ENCODE measurements around the gene TMEM266.

TMEM266 gene

DNA sequence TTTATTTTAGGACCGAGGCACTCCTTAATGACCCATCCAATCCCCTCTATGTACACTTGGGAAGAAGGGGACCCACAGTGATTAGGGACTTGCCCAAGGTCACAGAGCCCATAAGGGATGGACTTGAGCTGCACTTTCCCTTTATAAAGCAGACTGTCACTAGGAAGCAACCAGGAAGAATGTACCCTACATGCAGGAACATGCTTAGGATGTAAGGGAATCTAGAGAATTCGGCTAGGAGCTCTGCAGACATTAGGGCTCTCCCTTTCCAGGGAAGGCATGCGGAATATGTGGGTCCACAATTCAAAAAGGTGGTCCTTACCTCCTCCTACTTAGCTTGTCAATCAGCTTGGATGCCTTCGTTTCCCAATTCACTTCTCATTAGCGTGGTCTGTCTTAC is 78.7 kb downstream of the TMEM266 start:
- no peak for ATAC-seq

DNA sequence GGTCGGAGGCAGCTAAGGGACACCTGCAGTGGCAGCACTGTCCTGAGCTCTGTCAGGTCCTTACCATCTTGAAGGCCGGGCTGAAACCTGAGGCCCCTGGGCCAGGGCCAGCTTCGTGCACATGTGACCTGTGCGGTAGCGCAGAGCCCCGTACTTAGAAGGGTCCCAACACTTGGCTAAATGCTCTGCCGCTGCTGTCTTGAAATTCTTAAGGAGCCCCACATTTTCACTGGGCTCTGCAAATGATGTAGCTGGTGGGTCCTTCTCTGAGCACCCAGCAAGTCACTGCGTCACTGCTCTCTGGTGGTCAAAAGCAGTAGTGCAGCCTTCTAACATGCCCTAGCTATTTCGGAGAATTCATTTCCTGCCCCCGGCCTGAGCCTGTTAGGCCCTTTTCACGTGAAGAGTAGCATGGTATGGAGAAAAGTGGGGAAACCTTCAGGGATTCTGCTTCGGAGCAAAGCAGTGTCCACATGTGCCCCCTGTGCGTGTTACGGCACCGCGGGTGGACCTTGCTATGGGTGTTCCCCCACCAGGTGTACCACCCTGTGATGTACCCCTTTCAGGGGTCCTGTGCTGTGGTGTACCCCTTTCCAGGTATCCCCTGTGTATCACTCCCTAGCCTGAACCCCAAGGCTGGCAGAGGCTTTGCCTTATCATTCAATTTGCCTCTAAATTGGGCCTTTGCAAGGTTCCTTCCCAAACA is 79.7 kb downstream of the TMEM266 start:
- no peak for TF ChIP-seq ZNF565 (CRISPR knock-in tag; conservative IDR thresholded peaks at IDR 0.05; ENCODE audit: low read depth)
- TF ChIP-seq ZFP30 (CRISPR knock-in tag; IDR thresholded peaks at IDR 0.05), result no peak
- TF ChIP-seq ESRRG (CRISPR knock-in tag; IDR thresholded peaks at IDR 0.05), result no peak
- TF ChIP-seq SNAI2 (CRISPR knock-in tag; IDR thresholded peaks at IDR 0.05), result no peak
- no peak for TF ChIP-seq OSR1 (CRISPR knock-in tag; IDR thresholded peaks at IDR 0.05)
- TF ChIP-seq, protein P1, sequence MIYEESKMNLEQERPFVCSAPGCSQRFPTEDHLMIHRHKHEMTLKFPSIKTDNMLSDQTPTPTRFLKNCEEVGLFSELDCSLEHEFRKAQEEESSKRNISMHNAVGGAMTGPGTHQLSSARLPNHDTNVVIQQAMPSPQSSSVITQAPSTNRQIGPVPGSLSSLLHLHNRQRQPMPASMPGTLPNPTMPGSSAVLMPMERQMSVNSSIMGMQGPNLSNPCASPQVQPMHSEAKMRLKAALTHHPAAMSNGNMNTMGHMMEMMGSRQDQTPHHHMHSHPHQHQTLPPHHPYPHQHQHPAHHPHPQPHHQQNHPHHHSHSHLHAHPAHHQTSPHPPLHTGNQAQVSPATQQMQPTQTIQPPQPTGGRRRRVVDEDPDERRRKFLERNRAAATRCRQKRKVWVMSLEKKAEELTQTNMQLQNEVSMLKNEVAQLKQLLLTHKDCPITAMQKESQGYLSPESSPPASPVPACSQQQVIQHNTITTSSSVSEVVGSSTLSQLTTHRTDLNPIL (CRISPR knock-in tag; IDR thresholded peaks at IDR 0.05; ENCODE audit: low read depth), result no peak
- TF ChIP-seq CSDC2 (CRISPR knock-in tag; IDR thresholded peaks at IDR 0.05), result no peak
- TF ChIP-seq, protein P2, sequence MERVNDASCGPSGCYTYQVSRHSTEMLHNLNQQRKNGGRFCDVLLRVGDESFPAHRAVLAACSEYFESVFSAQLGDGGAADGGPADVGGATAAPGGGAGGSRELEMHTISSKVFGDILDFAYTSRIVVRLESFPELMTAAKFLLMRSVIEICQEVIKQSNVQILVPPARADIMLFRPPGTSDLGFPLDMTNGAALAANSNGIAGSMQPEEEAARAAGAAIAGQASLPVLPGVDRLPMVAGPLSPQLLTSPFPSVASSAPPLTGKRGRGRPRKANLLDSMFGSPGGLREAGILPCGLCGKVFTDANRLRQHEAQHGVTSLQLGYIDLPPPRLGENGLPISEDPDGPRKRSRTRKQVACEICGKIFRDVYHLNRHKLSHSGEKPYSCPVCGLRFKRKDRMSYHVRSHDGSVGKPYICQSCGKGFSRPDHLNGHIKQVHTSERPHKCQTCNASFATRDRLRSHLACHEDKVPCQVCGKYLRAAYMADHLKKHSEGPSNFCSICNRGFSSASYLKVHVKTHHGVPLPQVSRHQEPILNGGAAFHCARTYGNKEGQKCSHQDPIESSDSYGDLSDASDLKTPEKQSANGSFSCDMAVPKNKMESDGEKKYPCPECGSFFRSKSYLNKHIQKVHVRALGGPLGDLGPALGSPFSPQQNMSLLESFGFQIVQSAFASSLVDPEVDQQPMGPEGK (CRISPR knock-in tag; IDR thresholded peaks at IDR 0.05; ENCODE audit: borderline replicate concordance), result no peak
- no peak for TF ChIP-seq ZC3H10 (CRISPR knock-in tag; IDR thresholded peaks at IDR 0.05)
- TF ChIP-seq, protein P3, sequence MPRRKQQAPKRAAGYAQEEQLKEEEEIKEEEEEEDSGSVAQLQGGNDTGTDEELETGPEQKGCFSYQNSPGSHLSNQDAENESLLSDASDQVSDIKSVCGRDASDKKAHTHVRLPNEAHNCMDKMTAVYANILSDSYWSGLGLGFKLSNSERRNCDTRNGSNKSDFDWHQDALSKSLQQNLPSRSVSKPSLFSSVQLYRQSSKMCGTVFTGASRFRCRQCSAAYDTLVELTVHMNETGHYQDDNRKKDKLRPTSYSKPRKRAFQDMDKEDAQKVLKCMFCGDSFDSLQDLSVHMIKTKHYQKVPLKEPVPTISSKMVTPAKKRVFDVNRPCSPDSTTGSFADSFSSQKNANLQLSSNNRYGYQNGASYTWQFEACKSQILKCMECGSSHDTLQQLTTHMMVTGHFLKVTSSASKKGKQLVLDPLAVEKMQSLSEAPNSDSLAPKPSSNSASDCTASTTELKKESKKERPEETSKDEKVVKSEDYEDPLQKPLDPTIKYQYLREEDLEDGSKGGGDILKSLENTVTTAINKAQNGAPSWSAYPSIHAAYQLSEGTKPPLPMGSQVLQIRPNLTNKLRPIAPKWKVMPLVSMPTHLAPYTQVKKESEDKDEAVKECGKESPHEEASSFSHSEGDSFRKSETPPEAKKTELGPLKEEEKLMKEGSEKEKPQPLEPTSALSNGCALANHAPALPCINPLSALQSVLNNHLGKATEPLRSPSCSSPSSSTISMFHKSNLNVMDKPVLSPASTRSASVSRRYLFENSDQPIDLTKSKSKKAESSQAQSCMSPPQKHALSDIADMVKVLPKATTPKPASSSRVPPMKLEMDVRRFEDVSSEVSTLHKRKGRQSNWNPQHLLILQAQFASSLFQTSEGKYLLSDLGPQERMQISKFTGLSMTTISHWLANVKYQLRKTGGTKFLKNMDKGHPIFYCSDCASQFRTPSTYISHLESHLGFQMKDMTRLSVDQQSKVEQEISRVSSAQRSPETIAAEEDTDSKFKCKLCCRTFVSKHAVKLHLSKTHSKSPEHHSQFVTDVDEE (CRISPR knock-in tag; IDR thresholded peaks at IDR 0.05), result no peak
- TF ChIP-seq, protein P4, sequence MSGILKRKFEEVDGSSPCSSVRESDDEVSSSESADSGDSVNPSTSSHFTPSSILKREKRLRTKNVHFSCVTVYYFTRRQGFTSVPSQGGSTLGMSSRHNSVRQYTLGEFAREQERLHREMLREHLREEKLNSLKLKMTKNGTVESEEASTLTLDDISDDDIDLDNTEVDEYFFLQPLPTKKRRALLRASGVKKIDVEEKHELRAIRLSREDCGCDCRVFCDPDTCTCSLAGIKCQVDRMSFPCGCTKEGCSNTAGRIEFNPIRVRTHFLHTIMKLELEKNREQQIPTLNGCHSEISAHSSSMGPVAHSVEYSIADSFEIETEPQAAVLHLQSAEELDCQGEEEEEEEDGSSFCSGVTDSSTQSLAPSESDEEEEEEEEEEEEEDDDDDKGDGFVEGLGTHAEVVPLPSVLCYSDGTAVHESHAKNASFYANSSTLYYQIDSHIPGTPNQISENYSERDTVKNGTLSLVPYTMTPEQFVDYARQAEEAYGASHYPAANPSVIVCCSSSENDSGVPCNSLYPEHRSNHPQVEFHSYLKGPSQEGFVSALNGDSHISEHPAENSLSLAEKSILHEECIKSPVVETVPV (CRISPR knock-in tag; IDR thresholded peaks at IDR 0.05), result no peak
- TF ChIP-seq GLIS3 (CRISPR knock-in tag; IDR thresholded peaks at IDR 0.05), result no peak
- ATAC-seq, result peak; percentile 94

More for the DNA sequence above, 78.7 kb downstream of the TMEM266 start:
- TF ChIP-seq OSR1 (CRISPR knock-in tag; IDR thresholded peaks at IDR 0.05) (no peak), ISL1 (CRISPR knock-in tag; IDR thresholded peaks at IDR 0.05) (no peak), ESRRG (CRISPR knock-in tag; IDR thresholded peaks at IDR 0.05) (no peak), SNAI2 (CRISPR knock-in tag; IDR thresholded peaks at IDR 0.05) (no peak)
- TF ChIP-seq, protein P4 (CRISPR knock-in tag; IDR thresholded peaks at IDR 0.05), result no peak
- TF ChIP-seq, protein P3 (CRISPR knock-in tag; IDR thresholded peaks at IDR 0.05), result no peak
- TF ChIP-seq, protein P5, sequence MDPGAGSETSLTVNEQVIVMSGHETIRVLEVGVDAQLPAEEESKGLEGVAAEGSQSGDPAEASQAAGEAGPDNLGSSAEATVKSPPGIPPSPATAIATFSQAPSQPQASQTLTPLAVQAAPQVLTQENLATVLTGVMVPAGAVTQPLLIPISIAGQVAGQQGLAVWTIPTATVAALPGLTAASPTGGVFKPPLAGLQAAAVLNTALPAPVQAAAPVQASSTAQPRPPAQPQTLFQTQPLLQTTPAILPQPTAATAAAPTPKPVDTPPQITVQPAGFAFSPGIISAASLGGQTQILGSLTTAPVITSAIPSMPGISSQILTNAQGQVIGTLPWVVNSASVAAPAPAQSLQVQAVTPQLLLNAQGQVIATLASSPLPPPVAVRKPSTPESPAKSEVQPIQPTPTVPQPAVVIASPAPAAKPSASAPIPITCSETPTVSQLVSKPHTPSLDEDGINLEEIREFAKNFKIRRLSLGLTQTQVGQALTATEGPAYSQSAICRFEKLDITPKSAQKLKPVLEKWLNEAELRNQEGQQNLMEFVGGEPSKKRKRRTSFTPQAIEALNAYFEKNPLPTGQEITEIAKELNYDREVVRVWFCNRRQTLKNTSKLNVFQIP (CRISPR knock-in tag; IDR thresholded peaks at IDR 0.05; ENCODE audit: borderline replicate concordance, low read depth), result no peak
- TF ChIP-seq, protein P1 (CRISPR knock-in tag; IDR thresholded peaks at IDR 0.05; ENCODE audit: low read depth), result no peak
